Neural progenitor cell (in vitro differentiated cells): ENCODE data around the gene CEACAM3. TPM values are rescaled to one million over a fixed set of nuclear protein-coding genes. Genes with fewer than 3 reads are reported as not detected.
"Not testable (repeated sequence)": the region's sequence is repeated elsewhere in the genome, so short reads cannot be mapped to it uniquely, and the experiment has no call there.

ENCODE experiments used
- DNase-seq: peaks from one replicate; pipeline ENCODE4 v3.0.0-alpha.2; 2016; ENCODE audit warnings: low spot score
- H2AFZ ChIP-seq: fragments of 200-600 bp; sonication (generic); replicated peaks from 2 replicates; pipeline ENCODE4 v1.6.1; 2016; ENCODE audit warnings: antibody characterized with exemption
- H3F3A ChIP-seq: fragments of 200-600 bp; sonication (generic); 2 replicates; pipeline ENCODE4 v1.6.1; 2016; ENCODE audit warnings: antibody characterized with exemption, low read depth
- H3K27ac ChIP-seq: fragments of 200-600 bp; sonication (generic); 2 replicates; pipeline ENCODE4 v1.5.1; 2016; ENCODE audit warnings: mild to moderate bottlenecking
- H3K27me3 ChIP-seq: fragments of 200-600 bp; sonication (generic); 2 replicates; pipeline ENCODE4 v1.6.1; 2016; ENCODE audit warnings: mild to moderate bottlenecking, moderate library complexity
- H3K36me3 ChIP-seq: fragments of 200-600 bp; sonication (generic); 2 replicates; pipeline ENCODE4 v1.5.1; 2016
- H3K4me1 ChIP-seq: fragments of 200-600 bp; sonication (generic); 2 replicates; pipeline ENCODE4 v1.6.1; 2016; ENCODE audit warnings: mixed run types
- H3K4me2 ChIP-seq: fragments of 200-600 bp; sonication (generic); 2 replicates; pipeline ENCODE4 v1.6.1; 2016
- H3K4me3 ChIP-seq: fragments of 200-600 bp; sonication (generic); 2 replicates; pipeline ENCODE4 v1.5.1; 2016
- H3K79me2 ChIP-seq: fragments of 200-600 bp; sonication (generic); 2 replicates; pipeline ENCODE4 v1.6.1; 2016; ENCODE audit warnings: low read depth
- H3K9ac ChIP-seq: fragments of 200-600 bp; sonication (generic); 2 replicates; pipeline ENCODE4 v1.6.1; 2016
- H3K9me3 ChIP-seq: fragments of 200-600 bp; sonication (generic); 2 replicates; pipeline ENCODE4 v1.5.1; 2016; ENCODE audit warnings: low read depth
- H4K20me1 ChIP-seq: fragments of 200-600 bp; sonication (generic); 2 replicates; pipeline ENCODE4 v1.6.1; 2016; ENCODE audit warnings: low read depth
- H3K27ac Mint-ChIP-seq: 3 replicates; pipeline ENCODE4 v1.8.0; 2021; ENCODE audit warnings: mixed read lengths
- H3K27me3 Mint-ChIP-seq: 2 replicates; pipeline ENCODE4 v1.8.0; 2022; ENCODE audit warnings: low read depth, mild to moderate bottlenecking, inconsistent platforms, moderate library complexity, mixed read lengths; ENCODE audit not compliant: insufficient read depth
- H3K36me3 Mint-ChIP-seq: 3 replicates; pipeline ENCODE4 v1.8.0; 2021; ENCODE audit warnings: mixed read lengths
- H3K4me1 Mint-ChIP-seq: 3 replicates; pipeline ENCODE4 v1.8.0; 2021; ENCODE audit warnings: mixed read lengths
- H3K4me3 Mint-ChIP-seq: 3 replicates; pipeline ENCODE4 v1.8.0; 2021; ENCODE audit warnings: mild to moderate bottlenecking, moderate library complexity, mixed read lengths
- H3K9me3 Mint-ChIP-seq: 3 replicates; pipeline ENCODE4 v1.8.0; 2020; ENCODE audit warnings: mixed read lengths
- CTCF ChIP-seq: fragments of 200-600 bp; sonication (generic); IDR thresholded peaks from 2 replicates; pipeline ENCODE4 v1.5.1; 2017; ENCODE audit warnings: antibody characterized with exemption, mild to moderate bottlenecking
- EZH2 ChIP-seq: fragments of 200-600 bp; sonication (generic); IDR thresholded peaks from 2 replicates; pipeline ENCODE4 v1.6.1; 2017; ENCODE audit warnings: antibody characterized with exemption, mild to moderate bottlenecking, moderate library complexity
- EZH2phosphoT487 ChIP-seq: fragments of 200-600 bp; sonication (generic); IDR thresholded peaks from 2 replicates; pipeline ENCODE4 v1.6.1; 2017; ENCODE audit warnings: antibody characterized with exemption
- total RNA-seq: library from RNA; depleted of rRNA; stranded (reverse); fragments of >200 nt; gene quantifications from 2 replicates; pipeline ENCODE4 v1.2.3, GENCODE V29; 2015; ENCODE audit warnings: low replicate concordance

CEACAM3 gene
- total RNA-seq, 1 donor from 2014 or later: not detected

- Histone ChIP-seq H3K4me2 (no peak overlapping the region), H3K27ac (no peak overlapping the region), H4K20me1 (no peaks in the 10 kb centered on the region), H2AFZ (no peak overlapping the region), H3K27me3 (no peaks in the 10 kb centered on the region), H3K4me1 (no peaks in the 10 kb centered on the region), H3K36me3 (no peaks in the 10 kb centered on the region), H3F3A (no peaks in the 10 kb centered on the region), H3K4me3 (no peak overlapping the region), H3K79me2 (no peaks in the 10 kb centered on the region), H3K9me3 (no peaks in the 10 kb centered on the region), H3K9ac (no peak overlapping the region)
- no peaks in the 10 kb centered on the region for H3K4me1 Mint-ChIP-seq
- no peaks in the 10 kb centered on the region for H3K9me3 Mint-ChIP-seq
- peaks cover 23% of the 10 kb centered on the region for H3K27me3 Mint-ChIP-seq
- DNase-seq: no peak
- no peak overlapping the region for H3K27ac Mint-ChIP-seq
- no peak for TF ChIP-seq EZH2phosphoT487
- no peak for TF ChIP-seq EZH2
- TF ChIP-seq CTCF: no peak
- H3K4me3 Mint-ChIP-seq: no peak overlapping the region
- H3K36me3 Mint-ChIP-seq: no peaks in the 10 kb centered on the region
Observed at GRCh38 chr19:41758846-41759245, 37.5 kb upstream of the CEACAM3 start.

GRCh38 chr19:41767115-41767514 lies 29.3 kb upstream of the CEACAM3 start:
- H3K4me3 ChIP-seq: no peak overlapping the region

GRCh38 chr19:41768105-41768504 lies 28.3 kb upstream of the CEACAM3 start:
- not testable (repeated sequence) for H3K9me3 ChIP-seq, H3K27ac ChIP-seq, H3K4me1 ChIP-seq, H2AFZ ChIP-seq, H3K36me3 Mint-ChIP-seq, H3K4me1 Mint-ChIP-seq, H3K27ac Mint-ChIP-seq, H3K4me3 Mint-ChIP-seq, H3K27me3 ChIP-seq, H4K20me1 ChIP-seq, H3K9me3 Mint-ChIP-seq, H3F3A ChIP-seq, H3K79me2 ChIP-seq, H3K27me3 Mint-ChIP-seq, DNase-seq, H3K36me3 ChIP-seq, H3K9ac ChIP-seq, H3K4me3 ChIP-seq, H3K4me2 ChIP-seq

More at GRCh38 chr19:41767115-41767514, 29.3 kb upstream of the CEACAM3 start:
- Histone ChIP-seq H4K20me1 (no peaks in the 10 kb centered on the region), H3K9ac (no peak overlapping the region), H3K36me3 (no peaks in the 10 kb centered on the region), H3K4me2 (no peak overlapping the region), H3K4me1 (no peaks in the 10 kb centered on the region), H3F3A (no peaks in the 10 kb centered on the region), H2AFZ (no peak overlapping the region), H3K27me3 (no peaks in the 10 kb centered on the region), H3K79me2 (no peaks in the 10 kb centered on the region), H3K9me3 (no peaks in the 10 kb centered on the region), H3K27ac (no peak overlapping the region)
- Mint-ChIP-seq H3K27ac (no peak overlapping the region), H3K36me3 (no peaks in the 10 kb centered on the region), H3K27me3 (peaks cover 5% of the 10 kb centered on the region), H3K4me3 (no peak overlapping the region), H3K4me1 (no peaks in the 10 kb centered on the region), H3K9me3 (no peaks in the 10 kb centered on the region)
- TF ChIP-seq CTCF (no peak), EZH2 (no peak), EZH2phosphoT487 (no peak)
- no peak for DNase-seq

GRCh38 chr19:41769608-41770007 lies 26.8 kb upstream of the CEACAM3 start:
- Mint-ChIP-seq H3K4me1 (no peaks in the 10 kb centered on the region), H3K36me3 (no peaks in the 10 kb centered on the region), H3K27ac (no peak overlapping the region), H3K4me3 (no peak overlapping the region), H3K27me3 (peaks cover 2% of the 10 kb centered on the region), H3K9me3 (no peaks in the 10 kb centered on the region)
- no peak overlapping the region for H3K27ac ChIP-seq
- H3K4me3 ChIP-seq: no peak overlapping the region
- no peaks in the 10 kb centered on the region for H3K4me1 ChIP-seq
- TF ChIP-seq EZH2phosphoT487 (no peak), CTCF (no peak), EZH2 (no peak)
- no peaks in the 10 kb centered on the region for H3K79me2 ChIP-seq
- no peaks in the 10 kb centered on the region for H3K36me3 ChIP-seq
- no peak overlapping the region for H3K4me2 ChIP-seq
- H3K9me3 ChIP-seq: no peaks in the 10 kb centered on the region
- H3K27me3 ChIP-seq: no peaks in the 10 kb centered on the region
- H4K20me1 ChIP-seq: no peaks in the 10 kb centered on the region
- H3K9ac ChIP-seq: no peak overlapping the region
- no peak for DNase-seq
- H2AFZ ChIP-seq: no peak overlapping the region
- no peaks in the 10 kb centered on the region for H3F3A ChIP-seq
